ENCODE measurements around the gene TMEM82. TPM values are rescaled to one million over a fixed set of nuclear protein-coding genes. Genes with fewer than 3 reads are reported as not detected.

TMEM82 gene
- total RNA-seq, 1 donor, result not detected

DNA sequence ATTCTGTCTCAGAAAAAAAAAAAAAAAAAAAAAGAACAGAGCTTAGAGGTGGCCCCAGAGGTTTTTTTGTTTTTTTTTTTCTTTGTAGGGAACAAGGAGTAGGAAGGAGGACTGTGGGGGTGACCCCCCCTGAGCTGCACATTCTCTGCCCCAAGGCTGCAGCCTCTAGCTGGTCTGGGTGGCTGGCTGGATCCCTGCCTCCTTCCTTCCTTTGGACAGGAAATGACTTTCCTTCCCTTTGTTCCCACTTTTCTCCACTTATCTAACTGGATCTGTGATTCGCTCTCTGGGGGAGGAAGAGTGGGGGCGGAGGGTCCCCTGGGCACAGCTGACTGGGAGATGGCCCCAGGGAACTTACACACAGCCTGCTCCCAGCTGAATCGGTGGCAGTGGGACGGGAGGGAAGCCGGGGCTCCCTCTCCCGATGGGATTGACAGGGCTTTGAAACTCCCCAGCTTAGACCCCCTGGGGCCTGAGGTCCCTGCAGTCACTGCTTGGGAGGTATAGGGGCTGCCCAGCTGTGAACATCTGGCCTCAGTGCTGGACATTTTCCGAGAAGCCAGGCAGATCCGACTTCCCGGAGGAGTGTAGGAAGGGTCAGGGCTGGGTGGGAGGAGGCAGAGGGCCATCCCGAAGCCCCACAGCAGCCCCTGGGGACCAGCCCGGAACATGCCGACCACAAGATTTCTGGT, 18.4 kb downstream of the TMEM82 start:
- peak overlapping the region; percentile 88 for H3K4me3 ChIP-seq (ENCODE audit: low read depth, low read length)
- TF ChIP-seq, protein P1, sequence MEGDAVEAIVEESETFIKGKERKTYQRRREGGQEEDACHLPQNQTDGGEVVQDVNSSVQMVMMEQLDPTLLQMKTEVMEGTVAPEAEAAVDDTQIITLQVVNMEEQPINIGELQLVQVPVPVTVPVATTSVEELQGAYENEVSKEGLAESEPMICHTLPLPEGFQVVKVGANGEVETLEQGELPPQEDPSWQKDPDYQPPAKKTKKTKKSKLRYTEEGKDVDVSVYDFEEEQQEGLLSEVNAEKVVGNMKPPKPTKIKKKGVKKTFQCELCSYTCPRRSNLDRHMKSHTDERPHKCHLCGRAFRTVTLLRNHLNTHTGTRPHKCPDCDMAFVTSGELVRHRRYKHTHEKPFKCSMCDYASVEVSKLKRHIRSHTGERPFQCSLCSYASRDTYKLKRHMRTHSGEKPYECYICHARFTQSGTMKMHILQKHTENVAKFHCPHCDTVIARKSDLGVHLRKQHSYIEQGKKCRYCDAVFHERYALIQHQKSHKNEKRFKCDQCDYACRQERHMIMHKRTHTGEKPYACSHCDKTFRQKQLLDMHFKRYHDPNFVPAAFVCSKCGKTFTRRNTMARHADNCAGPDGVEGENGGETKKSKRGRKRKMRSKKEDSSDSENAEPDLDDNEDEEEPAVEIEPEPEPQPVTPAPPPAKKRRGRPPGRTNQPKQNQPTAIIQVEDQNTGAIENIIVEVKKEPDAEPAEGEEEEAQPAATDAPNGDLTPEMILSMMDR (IDR thresholded peaks at IDR 0.05; ENCODE audit: insufficient read depth, low read depth, low read length), result peak; percentile 2
- DNase-seq (ENCODE audit: low read depth), result peak; percentile 86

DNA sequence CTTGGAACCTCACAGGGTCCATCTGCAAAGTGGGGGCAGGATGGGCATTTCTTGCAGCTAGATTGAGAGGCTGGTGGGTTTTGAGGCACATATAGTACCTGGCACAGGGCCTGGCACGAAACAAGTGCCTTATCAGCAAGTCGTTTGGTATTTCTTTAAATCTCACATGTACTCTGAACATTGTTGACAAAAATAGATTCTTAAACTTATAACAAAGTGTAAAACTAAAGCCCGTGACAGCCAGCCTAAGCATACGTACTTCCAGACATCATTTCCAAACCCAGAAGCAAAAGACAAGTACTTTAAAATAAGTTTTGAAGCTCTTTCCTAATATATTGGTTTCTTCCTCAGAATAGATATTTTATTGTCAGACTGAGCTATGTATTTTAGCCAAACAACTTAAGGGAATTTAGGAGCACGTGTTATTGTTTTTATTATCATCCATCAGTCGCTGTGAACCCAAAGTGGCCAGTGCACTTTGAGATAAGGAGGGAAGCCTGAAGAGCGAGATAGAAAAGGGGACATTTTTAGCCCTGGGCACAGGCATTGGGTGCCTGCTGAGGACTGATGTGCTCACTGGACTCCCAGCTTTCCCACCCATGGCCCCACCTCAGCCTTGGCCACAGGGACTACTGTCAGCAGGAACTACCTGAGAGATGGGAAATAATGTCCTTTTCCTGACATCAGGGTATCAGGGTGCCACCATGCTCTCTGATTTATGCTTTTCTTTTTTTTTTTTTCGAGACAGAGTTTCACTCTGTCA, 19.2 kb downstream of the TMEM82 start:
- peak; percentile 67 for DNase-seq (ENCODE audit: low read depth)
- H3K4me3 ChIP-seq (ENCODE audit: low read depth, low read length), result peak overlapping the region; percentile 88
- TF ChIP-seq, protein P1 (IDR thresholded peaks at IDR 0.05; ENCODE audit: insufficient read depth, low read depth, low read length), result no peak

DNA sequence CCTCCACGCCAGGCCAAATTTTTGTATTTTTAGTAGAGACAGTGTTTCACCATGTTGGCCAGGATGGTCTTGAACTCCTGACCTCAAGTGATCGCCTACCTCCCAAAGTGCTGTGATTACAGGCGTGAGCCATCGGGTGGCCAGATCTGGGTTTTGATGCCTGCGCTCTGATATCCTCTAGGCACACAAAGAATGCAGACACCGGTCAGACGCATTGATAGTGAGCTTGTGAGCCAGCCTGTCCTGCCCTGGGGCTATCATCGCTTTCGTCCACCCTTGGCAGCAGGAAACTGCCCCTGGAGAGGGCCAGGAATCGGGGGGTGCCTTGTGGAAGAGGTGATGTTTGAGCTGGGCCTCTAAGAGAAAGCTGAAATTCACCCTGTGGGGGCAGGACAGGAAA, 20.2 kb downstream of the TMEM82 start:
- TF ChIP-seq, protein P1 (IDR thresholded peaks at IDR 0.05; ENCODE audit: insufficient read depth, low read depth, low read length), result no peak
- no peak overlapping the region for H3K4me3 ChIP-seq (ENCODE audit: low read depth, low read length)
- DNase-seq (ENCODE audit: low read depth), result no peak

DNA sequence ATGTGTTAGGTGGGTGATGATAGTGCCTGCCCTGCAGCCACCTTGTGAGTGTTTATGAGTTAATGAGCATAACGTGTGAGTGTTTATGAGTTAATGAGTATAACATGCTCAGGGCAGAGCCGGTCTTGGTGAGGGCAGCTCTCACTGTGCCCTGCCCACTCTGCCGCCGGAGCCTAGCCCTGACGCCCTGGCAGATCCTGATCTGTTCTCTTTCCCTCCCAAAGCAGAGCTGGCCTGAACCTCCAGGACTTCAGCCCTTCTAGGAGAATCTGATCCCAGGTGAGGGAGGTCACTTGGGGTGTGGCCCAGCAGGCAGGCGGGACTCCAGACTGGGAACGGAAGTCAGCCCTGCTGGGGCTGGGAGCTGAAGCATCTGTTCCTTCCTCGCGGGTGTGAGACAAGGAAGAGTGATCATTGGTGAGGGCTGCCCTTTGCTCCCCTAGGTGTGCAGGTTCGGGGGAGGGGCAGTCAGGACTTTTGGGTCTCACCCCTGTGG, 22.0 kb downstream of the TMEM82 start:
- TF ChIP-seq, protein P1 (IDR thresholded peaks at IDR 0.05; ENCODE audit: insufficient read depth, low read depth, low read length), result no peak
- H3K4me3 ChIP-seq (ENCODE audit: low read depth, low read length), result no peak overlapping the region
- no peak for DNase-seq (ENCODE audit: low read depth)

DNA sequence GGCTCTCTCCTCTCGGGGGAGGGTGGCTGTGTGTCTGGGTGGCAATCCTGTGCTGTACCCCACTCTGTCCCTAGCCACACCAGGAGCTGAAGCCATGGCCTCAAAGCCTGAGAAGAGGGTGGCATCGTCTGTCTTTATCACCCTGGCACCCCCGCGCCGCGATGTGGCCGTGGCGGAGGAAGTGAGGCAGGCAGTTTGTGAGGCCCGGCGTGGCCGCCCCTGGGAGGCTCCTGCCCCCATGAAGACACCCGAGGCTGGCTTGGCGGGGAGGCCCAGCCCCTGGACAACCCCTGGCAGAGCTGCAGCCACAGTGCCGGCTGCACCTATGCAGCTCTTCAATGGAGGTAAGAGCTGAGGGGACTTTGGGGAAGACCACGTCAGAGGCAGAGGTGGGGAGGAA, 22.6 kb downstream of the TMEM82 start:
- no peak overlapping the region for H3K4me3 ChIP-seq (ENCODE audit: low read depth, low read length)
- TF ChIP-seq, protein P1 (IDR thresholded peaks at IDR 0.05; ENCODE audit: insufficient read depth, low read depth, low read length), result no peak
- DNase-seq (ENCODE audit: low read depth), result no peak

DNA sequence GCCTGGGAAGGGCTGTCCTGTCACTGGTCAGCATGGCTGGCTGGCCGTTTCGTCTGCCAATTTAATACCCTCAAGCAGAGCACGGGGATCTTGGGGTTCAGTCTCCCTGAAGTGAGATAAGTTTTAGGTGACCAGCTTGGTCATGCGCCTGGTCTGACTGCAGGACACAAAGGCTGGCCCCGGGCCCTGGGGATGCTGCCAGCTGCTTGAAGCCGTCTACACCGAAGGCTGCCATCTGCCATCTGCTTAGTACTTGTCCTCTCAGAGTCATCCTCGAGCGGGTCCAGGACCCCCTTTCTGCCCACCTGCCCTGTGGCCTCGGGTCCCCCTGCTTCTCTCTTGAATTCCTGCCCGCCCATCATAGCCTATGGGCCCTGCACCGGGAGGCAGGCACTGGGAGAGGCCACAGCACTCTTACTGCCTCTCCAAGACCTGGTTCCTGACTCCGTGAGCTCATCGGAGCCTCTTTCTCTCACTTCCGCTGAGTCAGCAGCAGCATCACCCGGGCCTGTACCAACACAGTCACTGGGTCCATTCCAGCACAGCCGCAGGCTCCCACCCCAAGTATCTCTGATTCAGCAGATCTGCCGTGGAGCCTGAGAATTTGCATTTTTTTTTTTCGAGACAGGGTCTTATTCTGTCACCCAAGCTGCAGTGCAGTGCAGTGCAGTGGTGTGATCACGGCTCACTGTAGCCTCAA, 23.3 kb downstream of the TMEM82 start:
- no peak overlapping the region for H3K4me3 ChIP-seq (ENCODE audit: low read depth, low read length)
- TF ChIP-seq, protein P1 (IDR thresholded peaks at IDR 0.05; ENCODE audit: insufficient read depth, low read depth, low read length), result no peak
- peak; percentile 88 for DNase-seq (ENCODE audit: low read depth)
